Activated T-cell treated with anti-CD3 and anti-CD28 coated beads, Interleukin-2, amount 50 U/mL, for 48 hours (primary cell): ENCODE data around the gene RET.

Source experiments
- DNase-seq, 2 experiments: peaks; one replicate each; pipeline ENCODE4 v3.0.0-alpha.2; 2020

The RET gene

DNA sequence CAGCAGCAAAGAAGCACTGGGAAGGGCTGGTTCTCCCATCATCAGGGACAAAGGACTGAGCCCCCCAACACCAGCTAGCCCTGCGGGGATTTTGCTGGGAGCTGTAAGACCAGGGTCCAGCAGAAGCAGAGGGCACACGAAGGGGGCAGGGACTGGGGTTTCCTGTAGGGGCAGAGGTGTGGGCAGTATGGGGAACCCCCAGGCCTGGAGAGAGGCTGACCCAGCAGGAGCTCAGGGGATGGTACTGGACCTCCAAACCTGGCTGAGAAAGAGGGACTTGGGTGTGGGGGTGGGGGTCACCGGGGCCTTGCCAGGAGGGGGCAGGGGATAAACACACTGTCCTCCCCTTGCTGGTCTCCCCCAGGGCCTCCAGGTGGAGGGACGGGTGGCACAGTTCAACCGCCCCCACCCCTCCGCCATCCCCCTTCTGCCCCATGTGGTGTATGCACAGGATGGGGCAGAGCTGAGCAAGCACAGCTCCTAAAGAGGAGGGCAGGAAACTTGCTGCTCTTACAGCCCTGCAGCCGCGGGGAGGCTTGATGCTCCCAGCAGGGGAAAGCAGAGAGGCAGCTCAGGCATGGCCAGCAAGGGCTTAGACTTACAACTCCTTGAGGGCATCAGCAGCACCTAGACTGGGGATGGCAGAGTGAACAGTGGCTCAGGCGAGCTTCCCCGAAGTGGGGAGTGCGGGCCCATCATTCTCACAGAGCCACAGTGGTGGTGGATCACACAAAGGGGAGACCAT, 12.4 kb upstream of the RET start:
- no peak for DNase-seq

DNA sequence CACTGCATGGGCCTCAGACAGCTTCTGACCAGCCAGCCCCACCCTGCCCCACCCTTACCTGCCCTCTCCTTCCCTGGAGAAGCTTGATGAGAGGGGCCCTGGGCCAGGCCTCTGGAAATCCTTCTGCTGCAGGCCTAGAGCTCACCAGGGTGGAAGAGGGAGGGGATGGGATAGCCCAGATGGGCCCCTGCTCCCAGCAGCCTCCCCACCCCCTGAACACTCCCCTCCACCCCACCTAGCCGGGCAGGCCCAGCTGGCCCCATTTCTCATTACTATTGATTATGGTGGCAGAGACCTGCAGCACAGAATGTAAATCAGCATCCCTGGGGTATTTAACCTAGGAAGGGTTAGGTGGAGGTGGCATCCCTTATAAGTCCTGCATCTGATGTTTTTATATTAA, 11.6 kb upstream of the RET start:
- no peak for DNase-seq

DNA sequence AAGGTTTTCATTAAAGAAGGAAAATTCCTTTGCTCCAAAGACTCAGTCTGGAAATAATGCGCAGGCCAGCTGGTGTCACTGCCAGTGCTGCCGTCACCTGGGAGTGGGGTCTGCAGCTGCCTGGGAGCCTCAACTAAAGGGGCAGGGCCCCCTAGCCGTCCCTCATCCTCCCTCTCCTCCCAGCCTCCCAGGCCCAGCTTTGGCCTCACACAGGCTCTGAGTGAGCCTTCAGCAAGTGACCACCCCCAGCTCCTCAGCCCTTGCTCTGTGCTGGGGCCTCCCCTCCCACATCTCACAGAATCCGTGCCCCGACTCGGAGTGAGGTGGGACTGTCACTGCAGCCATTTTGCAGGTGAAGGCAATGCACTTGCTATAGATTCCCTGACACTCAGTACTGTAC, 11.1 kb upstream of the RET start:
- DNase-seq: no peak

DNA sequence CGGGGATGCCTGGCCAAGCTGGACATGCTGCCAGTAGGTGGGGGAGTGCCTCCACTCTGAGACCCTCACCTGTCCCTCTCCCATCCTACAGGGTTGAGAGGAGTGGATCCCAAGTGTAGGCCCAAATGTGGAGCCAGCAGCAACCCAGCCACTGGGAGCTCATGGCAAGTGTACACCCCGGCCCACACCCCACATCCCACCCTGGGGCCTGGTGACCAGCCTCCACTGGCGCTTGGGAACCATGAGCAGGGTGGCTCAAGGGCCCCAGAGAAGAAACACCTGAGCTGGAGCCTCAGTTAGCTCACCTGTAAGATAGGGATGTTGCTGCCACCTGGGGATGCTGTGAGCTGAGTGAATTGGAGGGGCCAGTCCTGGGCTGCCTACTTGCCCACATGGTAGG, 10.4 kb upstream of the RET start:
- DNase-seq: no peak

DNA sequence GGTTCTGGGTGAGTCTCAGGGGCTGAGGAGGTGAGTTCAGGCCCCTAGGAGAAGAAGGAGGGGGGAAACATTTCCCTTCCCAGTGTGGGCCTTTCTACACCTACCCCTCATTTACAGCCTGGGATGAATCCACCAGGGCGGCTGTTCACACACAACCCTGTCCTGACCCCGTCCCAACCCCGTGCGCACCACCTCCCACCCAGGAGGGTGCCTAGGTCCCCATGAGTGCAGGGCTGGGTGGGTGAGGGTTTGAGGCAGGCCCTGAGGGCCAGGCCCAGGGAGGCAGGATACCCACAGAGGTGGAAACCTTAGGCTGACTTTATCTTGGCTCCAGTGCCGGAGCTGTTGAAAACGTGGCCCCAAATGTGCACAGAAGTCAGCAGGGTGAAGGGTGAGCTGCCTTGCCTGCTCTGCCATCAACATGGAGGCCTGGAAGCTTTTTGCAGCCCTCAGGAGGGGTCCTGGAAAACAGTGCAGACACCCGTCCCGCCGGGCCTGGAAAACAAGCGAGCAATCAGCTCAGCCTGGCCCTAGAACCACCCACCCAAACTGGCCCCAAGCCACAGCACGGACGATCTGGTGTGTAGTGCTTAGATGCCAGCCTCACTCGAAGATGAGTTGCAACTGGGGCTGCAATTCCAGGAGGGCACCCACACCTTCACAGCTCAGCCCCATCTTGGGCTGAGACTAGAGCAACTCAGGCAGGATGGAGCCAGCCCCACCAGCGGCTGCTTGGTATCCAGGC, 9.3 kb upstream of the RET start:
- DNase-seq: no peak

DNA sequence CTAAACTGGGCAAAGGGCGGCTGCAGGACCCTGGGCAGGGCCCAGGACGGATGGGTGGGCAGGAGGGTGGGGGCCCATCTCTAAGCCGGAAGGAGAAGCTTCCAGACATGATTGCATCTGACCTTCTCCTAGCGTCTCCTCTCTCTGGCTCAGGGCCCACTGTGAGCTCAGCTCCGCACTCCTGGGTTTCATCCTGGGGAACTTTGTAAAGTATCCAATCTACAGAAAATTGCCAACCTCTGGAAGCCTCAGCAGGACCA, 8.8 kb upstream of the RET start:
- no peak for DNase-seq

DNA sequence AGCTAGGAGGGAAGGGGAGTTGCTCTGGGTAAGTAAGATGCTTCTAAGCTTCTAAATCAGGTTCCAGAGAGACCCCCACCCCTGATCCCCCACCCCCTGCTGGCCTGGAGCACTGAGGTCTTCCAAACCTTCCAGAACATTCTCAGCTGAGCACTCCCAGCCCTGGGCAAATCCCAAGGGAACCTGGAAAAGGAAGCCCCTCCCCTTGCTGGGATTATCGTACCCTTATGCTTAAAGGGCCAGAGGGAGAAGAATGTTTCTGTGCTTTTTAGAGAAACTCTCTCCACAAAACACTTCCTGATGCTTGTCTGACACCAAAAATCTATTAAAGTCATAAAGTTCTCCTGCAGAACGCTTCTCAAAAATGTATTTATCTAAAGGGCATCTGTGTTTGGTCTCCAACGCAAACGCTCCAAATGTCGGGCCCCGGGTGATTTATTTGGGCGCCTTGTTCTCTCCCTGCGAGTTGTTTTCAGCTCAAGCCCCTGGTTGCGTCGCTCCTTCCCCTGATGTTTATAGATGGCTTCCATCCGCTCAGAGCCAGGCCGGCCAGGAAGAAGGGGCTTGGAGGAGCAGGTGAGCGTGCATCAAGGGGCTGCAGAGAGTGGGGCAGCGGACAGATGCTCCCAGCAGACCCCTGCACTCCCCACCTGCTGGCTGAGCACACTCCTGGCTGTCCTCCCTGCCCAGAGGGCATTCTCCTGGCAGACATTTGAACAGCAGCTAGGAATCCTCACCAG, 8.2 kb upstream of the RET start:
- no peak for DNase-seq

DNA sequence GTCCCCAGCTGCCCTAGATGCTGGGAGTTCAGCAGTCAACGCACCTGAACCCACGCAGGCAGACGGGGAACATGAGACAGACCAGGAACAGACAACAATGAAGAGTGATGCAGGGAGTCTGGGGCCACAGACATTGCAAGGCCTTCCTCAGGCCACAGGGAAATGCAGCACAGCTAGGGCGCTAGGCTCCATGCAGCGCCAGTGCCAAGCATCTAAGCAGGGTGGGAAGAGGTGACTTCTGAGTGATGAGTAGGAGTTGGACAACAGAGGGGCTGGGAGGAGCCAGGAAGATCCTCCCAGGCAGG, 7.7 kb upstream of the RET start:
- no peak for DNase-seq

DNA sequence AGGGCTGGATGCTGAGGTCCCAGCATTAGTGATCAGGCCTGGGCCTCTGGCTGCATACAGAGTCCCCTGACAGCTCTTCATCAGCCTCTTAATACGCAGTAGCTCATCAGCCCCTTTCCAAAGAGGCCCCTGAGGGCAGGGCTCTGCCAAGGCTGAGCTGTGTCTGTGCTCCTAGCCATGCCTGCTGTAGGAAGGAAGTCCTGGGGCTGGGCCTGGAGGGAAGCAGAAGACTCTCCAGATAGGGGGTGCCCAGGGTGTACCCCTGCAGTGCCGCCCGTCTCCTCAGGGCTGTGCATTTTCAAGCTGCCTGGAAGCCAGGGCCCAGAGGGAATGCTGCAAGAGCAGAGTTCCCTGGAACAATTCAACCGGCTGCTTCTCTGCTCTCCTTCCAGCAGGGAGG, 7.3 kb upstream of the RET start:
- no peak for DNase-seq

DNA sequence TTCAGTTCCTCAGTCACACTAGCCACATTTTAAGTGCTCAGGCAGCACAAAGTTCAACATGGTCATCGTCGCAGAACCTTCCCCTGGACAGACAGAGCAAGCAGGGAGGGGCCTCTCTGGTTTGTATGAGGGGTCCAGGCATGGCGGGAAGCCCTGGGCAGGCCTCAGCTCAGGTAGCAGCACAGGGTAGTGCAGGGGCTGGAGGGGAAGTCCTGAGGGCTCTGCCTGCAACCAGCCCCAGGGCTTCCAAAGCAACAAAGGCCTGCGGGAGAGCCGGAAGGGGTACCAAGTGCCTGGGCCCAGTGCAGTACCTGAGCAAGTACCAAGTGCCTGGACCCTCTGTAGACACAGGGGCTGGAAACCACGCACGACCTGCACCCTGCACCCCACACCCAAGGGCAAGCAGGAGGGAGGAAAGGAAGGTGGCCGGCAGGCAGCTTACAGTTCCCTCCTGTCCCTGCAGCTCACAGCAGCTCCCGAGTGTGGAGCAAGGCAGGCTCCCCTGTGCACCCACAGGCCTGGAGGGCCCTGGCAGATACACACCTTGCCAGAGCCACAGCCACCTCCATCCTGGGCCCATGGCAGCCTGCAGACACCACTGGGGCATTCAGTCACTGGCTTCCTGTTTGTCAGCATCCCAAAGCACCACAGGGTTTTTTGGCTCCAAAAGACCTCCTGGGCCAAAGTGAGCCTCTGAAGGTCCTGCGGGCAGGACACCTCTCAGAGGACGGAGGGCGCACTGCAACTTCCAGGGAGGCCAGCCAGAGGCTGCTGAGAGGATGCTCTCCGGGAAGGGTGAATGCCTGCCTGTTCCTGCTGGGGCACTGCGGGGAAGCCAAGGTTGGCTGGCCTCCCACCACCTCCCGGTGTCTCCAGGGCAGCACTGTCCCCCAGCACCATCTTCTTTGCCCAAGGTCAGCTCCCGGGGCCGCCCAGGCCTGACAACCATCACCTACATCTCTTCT, 6.5 kb upstream of the RET start:
- DNase-seq: no peak

DNA sequence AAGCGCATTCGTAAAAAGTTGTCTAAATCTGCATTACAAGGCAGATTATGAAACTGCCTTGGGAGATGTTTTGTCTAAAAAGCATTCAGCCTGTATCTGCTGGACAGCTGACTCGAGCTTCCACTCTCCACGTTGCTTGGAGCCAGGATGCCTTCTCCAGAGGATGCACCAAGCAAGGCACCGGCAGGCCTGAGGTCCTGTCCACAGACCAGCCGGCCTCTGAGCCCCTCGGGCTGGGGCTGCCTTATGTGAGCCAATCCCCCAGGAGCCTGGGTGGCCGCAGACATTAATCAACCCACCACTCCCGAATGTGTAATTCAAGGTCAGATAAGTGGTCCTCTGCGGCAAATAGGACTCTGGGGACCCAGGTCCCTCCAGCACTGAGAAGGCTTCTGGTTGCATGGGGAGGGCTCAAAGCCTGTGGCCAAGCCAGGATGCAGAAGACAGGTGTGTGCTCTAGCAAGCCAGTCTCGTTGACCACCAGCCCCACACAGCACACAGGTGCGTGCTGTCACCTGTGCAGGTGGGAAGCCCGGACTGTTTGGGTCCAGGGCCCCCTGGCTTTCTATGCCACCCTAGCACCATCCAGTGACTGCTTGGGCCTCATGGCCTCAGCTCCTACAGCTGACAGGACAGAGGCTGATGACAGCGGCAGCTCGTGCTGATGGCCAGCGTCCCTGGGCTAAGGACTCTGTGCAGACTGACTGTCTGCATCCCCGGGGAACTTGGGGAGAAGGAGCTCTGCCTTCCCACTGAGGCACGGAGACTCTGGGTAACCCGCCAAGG, 4.8 kb upstream of the RET start:
- DNase-seq: no peak

DNA sequence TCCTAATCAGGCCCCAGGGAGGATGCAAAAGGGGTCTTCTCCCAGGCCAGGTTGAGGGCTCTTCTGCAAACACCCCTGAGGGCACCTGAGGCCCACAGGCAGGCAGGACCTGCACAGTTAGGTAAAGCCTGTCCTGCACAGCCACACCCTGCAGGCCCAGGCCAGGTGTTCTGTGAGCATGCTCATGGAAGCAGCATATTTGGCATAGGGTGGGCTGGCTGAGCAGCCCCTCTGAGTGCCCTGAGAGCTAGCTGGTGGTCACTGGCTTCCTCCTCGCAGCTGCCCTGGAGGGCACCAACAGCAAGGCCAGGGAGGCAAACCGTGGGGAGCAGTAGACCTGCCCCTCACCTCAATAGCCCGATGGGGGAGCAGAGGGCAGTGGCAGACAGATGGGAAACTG, 3.7 kb upstream of the RET start:
- no peak for DNase-seq

DNA sequence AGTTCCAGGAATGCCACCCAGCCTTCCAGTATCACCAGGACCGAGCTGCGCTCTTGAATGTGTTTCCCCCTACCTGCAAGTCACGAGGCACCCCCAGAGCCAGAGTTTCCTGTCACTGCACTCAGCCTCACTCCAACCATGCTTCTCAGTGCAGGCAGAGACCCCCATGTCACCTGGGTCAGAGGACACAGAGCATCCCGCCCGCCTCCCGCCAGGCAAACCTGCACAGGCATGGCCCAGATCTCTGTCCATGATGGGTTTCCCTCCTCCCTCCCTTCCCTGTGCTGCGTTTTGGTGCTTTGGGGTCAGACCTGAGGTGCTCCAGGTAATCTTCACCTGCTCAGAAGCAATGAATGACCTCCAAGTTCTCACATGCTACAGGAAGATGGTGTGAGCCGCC, 3.1 kb upstream of the RET start:
- no peak for DNase-seq

DNA sequence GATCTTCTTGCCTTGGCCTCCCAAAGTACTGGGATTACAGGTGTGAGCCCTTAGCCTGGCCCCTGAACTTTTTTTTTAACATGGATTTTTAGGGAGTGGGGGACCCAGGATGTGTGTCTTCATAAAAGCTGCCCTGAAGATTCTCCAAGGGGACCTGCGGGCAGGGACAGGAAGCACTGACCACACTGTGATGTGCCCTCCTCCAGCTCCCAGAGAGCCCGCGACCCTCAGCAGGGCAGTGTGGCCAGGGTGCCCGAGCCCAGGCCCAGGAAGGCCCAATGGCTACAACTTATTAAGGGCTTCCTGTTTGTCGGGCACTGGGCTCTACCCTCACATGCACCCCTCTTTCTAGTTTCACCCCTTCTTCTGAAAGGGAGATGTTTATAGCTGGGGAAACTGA, 2.5 kb upstream of the RET start:
- DNase-seq: no peak

DNA sequence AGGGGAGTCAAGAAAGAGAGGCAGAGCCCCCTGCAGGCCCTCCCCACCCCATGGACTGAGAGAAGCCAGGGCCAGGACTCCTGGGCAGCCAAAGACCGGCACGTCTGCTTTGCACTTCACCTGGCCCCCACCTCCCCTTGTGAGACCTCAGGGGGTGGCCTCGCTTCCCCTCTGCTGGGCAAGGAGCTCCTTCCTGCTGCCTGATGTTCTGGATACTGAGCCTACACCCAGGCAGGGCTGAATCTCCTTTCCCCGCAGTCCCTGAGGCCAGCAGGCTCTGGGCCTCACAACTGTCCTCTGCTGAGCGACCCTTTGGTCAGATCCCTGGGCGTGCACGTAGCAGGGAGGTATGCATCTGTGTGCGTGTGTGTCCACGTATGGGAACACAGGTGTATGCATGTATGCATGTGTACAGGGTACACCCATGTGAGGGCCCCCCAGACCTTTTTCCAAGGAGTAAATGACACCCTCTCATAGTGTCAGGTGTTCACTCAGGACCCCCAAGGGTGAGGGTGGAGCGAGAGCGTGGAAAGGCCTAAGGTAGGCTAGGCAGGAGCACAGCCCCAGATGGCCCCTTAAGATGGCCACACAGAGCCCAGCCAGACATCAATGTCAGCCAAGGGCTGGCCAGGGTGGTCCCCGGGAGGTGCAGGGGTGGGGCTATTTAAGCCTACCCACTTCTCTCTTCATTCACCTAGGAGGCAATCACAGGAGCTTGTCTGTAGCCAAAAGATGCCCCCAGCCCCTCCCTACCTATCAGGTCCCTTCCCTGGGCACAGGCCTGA, 1.9 kb upstream of the RET start:
- DNase-seq: no peak

DNA sequence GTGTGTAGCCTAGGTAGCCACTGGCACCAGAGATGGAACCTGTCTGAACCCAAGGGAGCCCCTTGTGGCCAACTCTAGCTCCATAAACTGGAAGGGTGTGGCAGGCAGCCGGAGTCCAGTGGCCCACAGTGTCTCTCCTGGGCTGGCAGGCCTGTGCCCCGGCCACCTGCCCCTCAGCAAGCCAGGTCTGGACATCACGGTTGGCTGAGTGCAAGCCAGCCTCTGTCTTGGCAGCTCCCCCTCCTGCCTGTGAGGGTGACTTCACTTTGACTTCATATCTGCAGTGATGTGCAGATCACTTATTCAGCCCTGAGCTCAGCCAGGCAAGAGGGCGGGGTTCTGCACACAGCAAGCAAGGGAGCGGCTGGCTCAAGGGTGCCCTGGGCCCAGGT, 1.3 kb upstream of the RET start:
- DNase-seq: peak; percentile 29 to 31

DNA sequence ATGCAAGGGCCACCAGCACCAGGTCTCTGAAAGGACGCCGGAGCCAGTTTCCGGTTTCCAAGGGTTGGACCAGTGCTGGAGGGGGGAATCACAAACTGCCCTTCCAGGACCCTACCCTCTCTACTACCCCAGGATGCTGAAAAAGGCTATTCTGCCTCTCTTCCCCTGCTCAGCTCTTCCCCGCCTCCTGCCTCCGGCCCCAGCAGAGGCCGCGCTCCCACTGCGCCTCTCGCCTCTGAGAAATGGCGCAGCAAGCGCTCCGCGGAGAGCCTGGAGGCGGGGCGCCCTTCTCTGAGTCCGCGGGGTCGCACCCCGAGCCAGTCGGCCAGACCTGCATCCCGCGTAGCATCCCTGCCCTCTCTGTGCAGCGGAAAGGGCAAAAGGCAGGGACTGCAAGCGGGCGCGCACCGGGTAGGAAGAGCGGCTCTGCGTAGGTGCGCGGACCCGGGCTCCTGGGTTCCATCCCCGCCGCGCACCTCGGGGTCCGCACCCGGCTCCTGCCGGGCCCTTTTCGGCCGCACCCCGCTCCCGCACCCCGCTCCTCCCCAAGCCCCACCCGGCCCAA, 476 bp upstream of the RET start:
- peak; percentile 35 to 50 for DNase-seq

DNA sequence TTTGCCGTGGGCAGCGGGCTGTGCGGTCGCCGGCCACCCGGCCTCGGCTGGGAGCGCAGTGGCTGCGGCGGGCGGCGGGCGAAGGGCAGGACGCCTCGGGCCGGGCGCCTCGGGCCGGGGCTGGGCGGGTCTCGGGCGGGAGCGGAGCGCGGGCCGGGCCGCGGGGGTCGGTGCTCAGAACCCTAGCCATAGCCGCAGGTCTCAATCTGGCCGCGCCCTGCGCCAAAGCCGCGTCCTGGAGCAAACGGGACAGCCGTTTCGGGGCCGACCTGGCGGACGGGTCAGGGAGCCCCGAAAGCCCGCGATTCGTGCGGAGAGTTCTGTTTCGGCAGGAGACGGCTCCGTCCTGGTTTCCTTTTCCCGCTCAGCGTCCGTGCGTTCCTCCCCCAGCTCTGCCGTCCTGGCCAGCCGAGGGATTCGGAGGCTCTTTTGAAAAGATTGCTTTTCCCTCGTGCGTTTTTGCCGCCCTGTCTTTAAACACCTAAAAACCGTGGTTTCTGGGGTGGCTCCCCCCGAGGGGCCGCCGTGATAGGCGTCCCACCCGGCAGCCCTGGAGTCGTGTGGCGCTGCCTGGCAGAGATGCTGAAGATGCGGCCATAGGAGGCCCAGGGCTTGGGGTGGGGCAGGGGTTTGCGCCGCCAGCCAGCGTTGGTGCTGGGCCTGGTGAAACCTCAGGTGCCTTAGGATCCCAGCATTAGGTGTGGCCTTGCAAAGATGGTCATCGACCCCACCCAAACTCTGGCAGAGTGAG, 727 bp downstream of the RET start:
- DNase-seq: no peak

DNA sequence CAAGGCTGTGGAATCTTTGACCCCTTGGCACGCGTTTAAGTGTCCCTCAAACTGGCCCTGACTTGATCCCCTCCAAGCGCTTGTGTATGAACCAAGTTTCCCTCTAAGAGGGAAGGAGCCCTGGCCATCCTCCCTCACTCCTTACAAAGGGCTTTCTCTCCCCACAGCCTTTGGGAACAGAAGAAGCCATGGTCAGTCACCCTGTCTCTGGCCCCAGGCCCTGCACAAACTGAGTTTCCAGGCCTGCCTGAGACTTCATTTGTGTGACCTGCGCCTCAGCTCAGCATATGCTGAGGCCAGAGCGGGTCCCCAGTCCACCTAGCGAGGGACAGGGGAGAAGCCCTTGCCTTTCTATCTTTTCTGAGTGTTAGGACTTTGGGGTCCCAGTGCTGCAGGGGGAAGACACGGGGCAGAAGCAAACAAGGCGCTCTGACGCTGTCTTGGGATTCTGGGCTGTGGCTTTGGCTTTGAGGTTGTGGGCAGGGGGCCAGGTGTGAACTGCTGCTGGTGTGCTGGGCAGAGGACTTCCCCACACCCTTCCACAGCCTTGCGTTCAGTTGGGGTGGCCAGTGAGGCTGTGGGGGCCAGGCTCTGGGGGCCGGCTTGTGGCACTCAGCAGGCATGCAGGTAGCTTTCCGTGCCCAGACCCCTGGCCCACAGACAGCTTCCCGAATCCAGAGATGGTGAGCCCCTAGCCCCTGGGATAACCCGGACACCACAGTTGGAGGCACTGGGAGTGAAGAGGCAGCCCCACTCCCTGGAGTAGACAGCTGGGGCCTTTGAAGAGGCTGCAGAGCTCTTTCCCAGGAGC, 1.5 kb downstream of the RET start:
- DNase-seq: peak; percentile 21 to 29

DNA sequence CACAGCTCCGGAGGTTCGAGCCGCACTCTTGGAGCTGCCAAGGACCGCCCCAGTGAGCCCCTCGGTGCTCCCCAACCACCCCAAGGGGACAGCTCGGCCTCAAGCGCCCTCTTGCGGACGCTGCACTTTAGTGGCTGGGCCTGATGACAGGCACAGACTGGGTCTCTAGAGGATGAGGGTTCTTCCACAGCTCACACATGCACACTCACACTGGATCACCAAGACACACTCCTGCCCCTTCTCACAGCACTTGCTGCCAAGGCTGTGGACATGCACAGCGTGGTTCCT, 2.1 kb downstream of the RET start:
- peak; percentile 58 to 64 for DNase-seq
